RWPE1 (cell line): ENCODE measurements around the gene GNGT1.

Source experiments
- CTCF ChIA-PET: fragments of 350-600 bp; sonication (Branson Sonifier 250); formaldehyde crosslinking; extraction: SDS; loops from one replicate; lab custom pipeline; 2021; lab: Yijun Ruan, JAX
- POLR2A ChIA-PET: fragments of 400-600 bp; formaldehyde crosslinking; extraction: SDS; loops from one replicate; lab custom pipeline; 2020; ENCODE audit warnings: antibody characterized with exemption; ENCODE audit not compliant: low non-redundant PET; lab: Yijun Ruan, JAX
- DNase-seq: peaks from one replicate; pipeline ENCODE4 v3.0.0; 2012; ENCODE audit warnings: low spot score
- H3K27ac ChIP-seq: fragments of 450-650 bp; 2 replicates; pipeline ENCODE4 v1.5.1; 2017
- CTCF ChIP-seq: fragments of 450-650 bp; conservative IDR thresholded peaks from 2 replicates; pipeline ENCODE4 v1.5.1; 2017; ENCODE audit warnings: low read depth, mild to moderate bottlenecking

GNGT1 gene

GRCh38 chr7:93937818-93938217 lies 31.5 kb downstream of the GNGT1 start:
- CTCF ChIA-PET = no interaction called here
- H3K27ac ChIP-seq = no peak overlapping the region

GRCh38 chr7:93938293-93938692 lies 31.9 kb downstream of the GNGT1 start:
- ChIA-PET POLR2A (no interaction called here), CTCF (no interaction called here)
- H3K27ac ChIP-seq = no peak overlapping the region
- no peak for TF ChIP-seq CTCF
- no peak for DNase-seq

More at GRCh38 chr7:93937818-93938217, 31.5 kb downstream of the GNGT1 start:
- no peak for TF ChIP-seq CTCF
- POLR2A ChIA-PET = no interaction called here
- no peak for DNase-seq

- CTCF ChIA-PET = interaction anchor here (0.6 kb wide), 1 partner anchor 493 kb away, joined by 4 read pairs; no protein-coding TSS in a partner anchor
- POLR2A ChIA-PET = no interaction called here
These were observed 35.6 kb downstream of the GNGT1 start for GRCh38 chr7:93941945-93942344.

GRCh38 chr7:93943816-93944540 lies 37.6 kb downstream of the GNGT1 start:
- H3K27ac ChIP-seq = no peak overlapping the region
- DNase-seq = no peak
- no peak for TF ChIP-seq CTCF
- ChIA-PET POLR2A (no interaction called here), CTCF (no interaction called here)

More at GRCh38 chr7:93941945-93942344, 35.6 kb downstream of the GNGT1 start:
- no peak for DNase-seq
- no peak for TF ChIP-seq CTCF
- no peak overlapping the region for H3K27ac ChIP-seq

- ChIA-PET CTCF (no interaction called here), POLR2A (no interaction called here)
- no peak for TF ChIP-seq CTCF
- no peak overlapping the region for H3K27ac ChIP-seq
- no peak for DNase-seq
These were observed 38.3 kb downstream of the GNGT1 start for GRCh38 chr7:93944673-93945072.

- H3K27ac ChIP-seq = no peak overlapping the region
- ChIA-PET CTCF (interaction anchor here (0.6 kb wide), 1 partner anchor 15 kb away, joined by 4 read pairs; no protein-coding TSS in a partner anchor), POLR2A (no interaction called here)
- DNase-seq = no peak
- TF ChIP-seq CTCF = no peak
These were observed 38.7 kb downstream of the GNGT1 start for GRCh38 chr7:93945083-93945482.
